PFSK-1 (cell line): ENCODE measurements around the gene PPFIA4.

Experiments
- FOXP2 ChIP-seq: optimal IDR thresholded peaks from 2 replicates; pipeline ENCODE3; 2011; ENCODE audit warnings: borderline replicate concordance, control low read depth, inconsistent platforms; ENCODE audit not compliant: insufficient read depth; ENCODE audit errors: extremely low read length, extremely low read depth
- POLR2AphosphoS5 ChIP-seq: IDR thresholded peaks from 2 replicates; pipeline ENCODE4 v1.6.1; 2012; ENCODE audit warnings: low read depth, mild to moderate bottlenecking, control low read depth, low read length, moderate library complexity
- REST ChIP-seq, 2 experiments: IDR thresholded peaks; 2 replicates each; pipeline versions ENCODE4 v1.6.1 to v1.8.0; 2011 to 2012; ENCODE audit warnings: low read depth in 2 of 2, low read length in 2 of 2, control low read depth in 1 of 2, inconsistent platforms in 1 of 2, mild to moderate bottlenecking in 1 of 2, moderate library complexity in 1 of 2; ENCODE audit not compliant: insufficient read depth in 1 of 2
- SIN3A ChIP-seq: IDR thresholded peaks from 2 replicates; pipeline ENCODE4 v1.6.1; 2012; ENCODE audit warnings: mild to moderate bottlenecking, low read length, moderate library complexity, borderline replicate concordance; ENCODE audit not compliant: insufficient read depth
- TAF1 ChIP-seq: IDR thresholded peaks from 2 replicates; pipeline ENCODE4 v1.6.1; 2012; ENCODE audit warnings: low read length, control low read depth, borderline replicate concordance; ENCODE audit not compliant: insufficient read depth

PPFIA4 gene

GRCh38 chr1:203048086-203048485 is 21.8 kb downstream of the PPFIA4 start:
- TF ChIP-seq POLR2AphosphoS5 (no peak), FOXP2 (no peak), TAF1 (no peak)

GRCh38 chr1:203048555-203049051 is 22.3 kb downstream of the PPFIA4 start:
- TF ChIP-seq POLR2AphosphoS5, result no peak
- TF ChIP-seq REST (IDR thresholded peaks at IDR 0.05; ENCODE audit: insufficient read depth in 1 of 2, low read depth in 2 of 2, low read length in 2 of 2), result no peak
- no peak for TF ChIP-seq FOXP2
- no peak for TF ChIP-seq TAF1
- TF ChIP-seq SIN3A, result no peak

GRCh38 chr1:203049077-203049476 is 22.8 kb downstream of the PPFIA4 start:
- no peak for TF ChIP-seq SIN3A
- TF ChIP-seq FOXP2, result no peak
- TF ChIP-seq POLR2AphosphoS5, result no peak
- TF ChIP-seq TAF1, result no peak
- no peak for TF ChIP-seq REST (IDR thresholded peaks at IDR 0.05; ENCODE audit: insufficient read depth in 1 of 2, low read depth in 2 of 2, low read length in 2 of 2)

GRCh38 chr1:203049576-203050180 is 23.4 kb downstream of the PPFIA4 start:
- TF ChIP-seq TAF1 (no peak), POLR2AphosphoS5 (no peak)

- TF ChIP-seq TAF1, result no peak
- no peak for TF ChIP-seq POLR2AphosphoS5
- TF ChIP-seq REST (IDR thresholded peaks at IDR 0.05; ENCODE audit: insufficient read depth in 1 of 2, low read depth in 2 of 2, low read length in 2 of 2), result no peak
- TF ChIP-seq SIN3A, result no peak
- TF ChIP-seq FOXP2, result no peak
Measured at GRCh38 chr1:203050826-203051225, 24.5 kb downstream of the PPFIA4 start.

- no peak for TF ChIP-seq SIN3A
- TF ChIP-seq FOXP2, result no peak
- TF ChIP-seq TAF1, result no peak
Measured at GRCh38 chr1:203051841-203052324, 25.6 kb downstream of the PPFIA4 start.

- TF ChIP-seq TAF1, result no peak
- TF ChIP-seq POLR2AphosphoS5, result no peak
- TF ChIP-seq REST (IDR thresholded peaks at IDR 0.05; ENCODE audit: insufficient read depth in 1 of 2, low read depth in 2 of 2, low read length in 2 of 2), result no peak
- TF ChIP-seq FOXP2, result no peak
- no peak for TF ChIP-seq SIN3A
Measured at GRCh38 chr1:203052601-203053000, 26.3 kb downstream of the PPFIA4 start.
